SU-DHL-6 (cell line): ENCODE data around the gene RGL2.

Experiments used
- H2AFZ ChIP-seq: fragments of 200-600 bp; sonication (generic); 2 replicates; pipeline ENCODE4 v1.6.1; 2014; ENCODE audit warnings: low read depth, mild to moderate bottlenecking, moderate library complexity, mixed read lengths, antibody characterized with exemption, low read length; ENCODE audit not compliant: severe bottlenecking
- H3F3A ChIP-seq: fragments of 200-600 bp; shearing (Covaris generic); 2 replicates; pipeline ENCODE4 v1.6.0; 2016; ENCODE audit warnings: antibody characterized with exemption, mild to moderate bottlenecking; ENCODE audit not compliant: insufficient read depth
- H3K27ac ChIP-seq: fragments of 200-600 bp; sonication (generic); 2 replicates; pipeline ENCODE4 v1.5.1; 2016; ENCODE audit warnings: low read depth, mild to moderate bottlenecking, low read length, moderate library complexity, mixed read lengths
- H3K27me3 ChIP-seq: fragments of 200-600 bp; sonication (generic), shearing (Covaris generic); 2 replicates; pipeline ENCODE4 v1.6.0; 2014; ENCODE audit warnings: mild to moderate bottlenecking, low read length
- H3K36me3 ChIP-seq: fragments of 200-600 bp; sonication (generic); 2 replicates; pipeline ENCODE4 v1.6.1; 2014; ENCODE audit warnings: mild to moderate bottlenecking, low read length, mixed read lengths
- H3K4me2 ChIP-seq: fragments of 300-600, 200-600 bp; shearing (Covaris generic), sonication (generic); 2 replicates; pipeline ENCODE4 v1.6.0; 2014; ENCODE audit warnings: low read length, low read depth, mild to moderate bottlenecking; ENCODE audit not compliant: poor library complexity, severe bottlenecking
- H3K4me3 ChIP-seq: fragments of 200-600 bp; sonication (generic); 2 replicates; pipeline ENCODE4 v1.5.1; 2014; ENCODE audit warnings: antibody characterized with exemption, low read length, mild to moderate bottlenecking, mixed read lengths; ENCODE audit not compliant: insufficient read depth, poor library complexity, severe bottlenecking
- H3K79me2 ChIP-seq: fragments of 200-600 bp; sonication (generic); 2 replicates; pipeline ENCODE4 v1.6.1; 2014; ENCODE audit warnings: mild to moderate bottlenecking, low read length, moderate library complexity; ENCODE audit not compliant: insufficient read depth
- H3K9ac ChIP-seq: fragments of 200-600 bp; sonication (generic); 2 replicates; pipeline ENCODE4 v1.7.0; 2014; ENCODE audit warnings: mild to moderate bottlenecking, low read length
- H3K9me2 ChIP-seq: fragments of 200-600 bp; sonication (generic); replicated peaks from 2 replicates; pipeline ENCODE4 v1.6.1; 2014; ENCODE audit warnings: low read length; ENCODE audit not compliant: insufficient read depth
- H3K9me3 ChIP-seq: fragments of 200-600 bp; sonication (generic); 2 replicates; pipeline ENCODE4 v1.6.1; 2014; ENCODE audit warnings: low read length, mixed read lengths; ENCODE audit not compliant: insufficient read depth
- H4K20me1 ChIP-seq: fragments of 200-600 bp; sonication (generic); 2 replicates; pipeline ENCODE4 v1.6.1; 2014; ENCODE audit warnings: low read depth, mild to moderate bottlenecking, antibody characterized with exemption, low read length, moderate library complexity, mixed read lengths
- EZH2phosphoT487 ChIP-seq: fragments of 200-600 bp; sonication (generic), shearing (Covaris generic); conservative IDR thresholded peaks from 2 replicates; pipeline ENCODE4 v1.6.1; 2018; ENCODE audit warnings: mild to moderate bottlenecking, antibody characterized with exemption, low read length, moderate library complexity, mixed read lengths
- TF ChIP-seq, protein P1 (sequence below): fragments of 200-600 bp; sonication (generic); IDR thresholded peaks from one replicate; pipeline ENCODE4 v1.5.1; 2017; ENCODE audit warnings: antibody characterized with exemption, mild to moderate bottlenecking, low read length, moderate library complexity; ENCODE audit not compliant: insufficient read depth, poor library complexity, severe bottlenecking

Gene RGL2

DNA sequence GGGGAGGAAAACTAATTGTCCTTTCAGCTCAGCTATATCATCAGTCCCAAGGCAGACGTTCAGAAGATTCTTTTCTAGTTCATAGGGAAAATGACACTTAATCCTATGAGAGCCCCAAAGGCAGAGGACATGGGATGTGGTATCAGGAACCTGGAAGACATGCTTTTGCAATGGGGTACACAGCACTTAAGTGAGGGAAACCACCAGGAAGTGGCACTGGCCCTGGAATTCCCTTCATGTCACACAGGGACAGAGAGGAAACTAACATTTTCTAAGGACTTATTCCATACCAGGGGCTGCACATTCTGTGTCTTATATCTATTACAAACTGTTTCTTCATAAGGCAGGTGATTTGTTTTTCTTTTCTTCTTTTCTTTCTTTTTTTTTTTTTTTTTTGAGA lies 55.3 kb downstream of the RGL2 start:
- Histone ChIP-seq H3K27me3 (no peaks in the 10 kb centered on the region), H3F3A (peaks cover 1% of the 10 kb centered on the region), H3K79me2 (no peaks in the 10 kb centered on the region), H3K9ac (no peak overlapping the region), H4K20me1 (no peaks in the 10 kb centered on the region), H3K4me3 (no peak overlapping the region), H3K27ac (no peak overlapping the region), H3K4me2 (no peak overlapping the region), H3K9me3 (no peaks in the 10 kb centered on the region), H2AFZ (no peak overlapping the region), H3K9me2 (no peaks in the 10 kb centered on the region), H3K36me3 (no peaks in the 10 kb centered on the region)
- no peak for TF ChIP-seq EZH2phosphoT487
- TF ChIP-seq, protein P1, sequence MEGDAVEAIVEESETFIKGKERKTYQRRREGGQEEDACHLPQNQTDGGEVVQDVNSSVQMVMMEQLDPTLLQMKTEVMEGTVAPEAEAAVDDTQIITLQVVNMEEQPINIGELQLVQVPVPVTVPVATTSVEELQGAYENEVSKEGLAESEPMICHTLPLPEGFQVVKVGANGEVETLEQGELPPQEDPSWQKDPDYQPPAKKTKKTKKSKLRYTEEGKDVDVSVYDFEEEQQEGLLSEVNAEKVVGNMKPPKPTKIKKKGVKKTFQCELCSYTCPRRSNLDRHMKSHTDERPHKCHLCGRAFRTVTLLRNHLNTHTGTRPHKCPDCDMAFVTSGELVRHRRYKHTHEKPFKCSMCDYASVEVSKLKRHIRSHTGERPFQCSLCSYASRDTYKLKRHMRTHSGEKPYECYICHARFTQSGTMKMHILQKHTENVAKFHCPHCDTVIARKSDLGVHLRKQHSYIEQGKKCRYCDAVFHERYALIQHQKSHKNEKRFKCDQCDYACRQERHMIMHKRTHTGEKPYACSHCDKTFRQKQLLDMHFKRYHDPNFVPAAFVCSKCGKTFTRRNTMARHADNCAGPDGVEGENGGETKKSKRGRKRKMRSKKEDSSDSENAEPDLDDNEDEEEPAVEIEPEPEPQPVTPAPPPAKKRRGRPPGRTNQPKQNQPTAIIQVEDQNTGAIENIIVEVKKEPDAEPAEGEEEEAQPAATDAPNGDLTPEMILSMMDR = no peak

DNA sequence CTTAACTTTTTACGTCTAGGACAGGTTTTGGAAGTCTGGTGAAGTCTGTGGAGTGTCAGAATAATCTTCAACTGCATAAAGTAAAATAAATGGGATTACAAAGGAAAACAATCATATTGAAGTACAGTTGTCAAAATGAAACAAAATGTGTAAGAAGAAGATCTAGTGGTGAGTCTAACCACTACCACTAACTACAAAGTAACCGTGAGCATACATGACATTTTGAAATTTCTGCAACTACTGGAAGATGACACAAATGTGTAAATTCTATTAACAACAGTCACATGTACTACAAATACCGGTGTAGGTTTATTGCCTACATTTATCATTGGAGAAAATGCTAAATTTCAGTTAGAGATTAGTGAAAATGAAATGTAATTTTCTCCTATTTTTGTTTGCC lies 56.8 kb downstream of the RGL2 start:
- no peak overlapping the region for H3K4me3 ChIP-seq
- H3K9me2 ChIP-seq = no peaks in the 10 kb centered on the region
- no peaks in the 10 kb centered on the region for H3F3A ChIP-seq
- H3K79me2 ChIP-seq = no peaks in the 10 kb centered on the region
- no peak overlapping the region for H3K27ac ChIP-seq
- TF ChIP-seq, protein P1 = no peak
- TF ChIP-seq EZH2phosphoT487 = no peak
- no peaks in the 10 kb centered on the region for H3K36me3 ChIP-seq
- no peaks in the 10 kb centered on the region for H3K27me3 ChIP-seq
- no peak overlapping the region for H3K4me2 ChIP-seq
- no peak overlapping the region for H3K9ac ChIP-seq
- no peaks in the 10 kb centered on the region for H3K9me3 ChIP-seq
- H4K20me1 ChIP-seq = no peaks in the 10 kb centered on the region
- H2AFZ ChIP-seq = no peak overlapping the region
